H1 (cell line): ENCODE results near the gene KIDINS220. TPM values are rescaled to one million over a fixed set of nuclear protein-coding genes. Genes with fewer than 3 reads are reported as not detected.

Experiments
- SP2 ChIP-seq: IDR thresholded peaks from 2 replicates; pipeline ENCODE4 v1.6.1; 2012; ENCODE audit warnings: mild to moderate bottlenecking, low read length, inconsistent platforms
- TAF1 ChIP-seq: IDR thresholded peaks from 2 replicates; pipeline ENCODE4 v1.6.1; 2011; ENCODE audit warnings: mild to moderate bottlenecking, low read depth, low read length
- polyA plus RNA-seq, 7 experiments: library from polyadenylated mRNA; depleted of rRNA in 3 of 7; stranded (reverse) in 5 of 7; unstranded in 2 of 7; fragments of >200 nt in 5 of 7; fragments of 200-250 nt in 2 of 7; gene quantifications; 1 replicate in 5 of 7; 2 replicates in 1 of 7; 4 replicates in 1 of 7; pipeline versions ENCODE4 v1.2.1 to v1.2.3, GENCODE V29; 2011 to 2013; ENCODE audit warnings: missing spikeins in 2 of 7, mixed read lengths in 2 of 7
- total RNA-seq: library from RNA; stranded (reverse); fragmentation: NEBNext Ultra II Directional; extraction: Animal tissue kit (Norgen Biotek cat#: 25700); gene quantifications from 2 replicates; pipeline ENCODE4 v1.2.1, GENCODE V29; 2021
- TF ChIP-seq, protein P1 (sequence below): IDR thresholded peaks from 2 replicates; pipeline ENCODE4 v1.6.1; 2012; ENCODE audit warnings: low read length, inconsistent platforms

Gene KIDINS220
- total and polyA plus RNA-seq, 2 of the 8 experiments (the other 6 are each of a cell fraction or from before 2014, with no cell fraction given), result 21.2 to 27.1 TPM

DNA sequence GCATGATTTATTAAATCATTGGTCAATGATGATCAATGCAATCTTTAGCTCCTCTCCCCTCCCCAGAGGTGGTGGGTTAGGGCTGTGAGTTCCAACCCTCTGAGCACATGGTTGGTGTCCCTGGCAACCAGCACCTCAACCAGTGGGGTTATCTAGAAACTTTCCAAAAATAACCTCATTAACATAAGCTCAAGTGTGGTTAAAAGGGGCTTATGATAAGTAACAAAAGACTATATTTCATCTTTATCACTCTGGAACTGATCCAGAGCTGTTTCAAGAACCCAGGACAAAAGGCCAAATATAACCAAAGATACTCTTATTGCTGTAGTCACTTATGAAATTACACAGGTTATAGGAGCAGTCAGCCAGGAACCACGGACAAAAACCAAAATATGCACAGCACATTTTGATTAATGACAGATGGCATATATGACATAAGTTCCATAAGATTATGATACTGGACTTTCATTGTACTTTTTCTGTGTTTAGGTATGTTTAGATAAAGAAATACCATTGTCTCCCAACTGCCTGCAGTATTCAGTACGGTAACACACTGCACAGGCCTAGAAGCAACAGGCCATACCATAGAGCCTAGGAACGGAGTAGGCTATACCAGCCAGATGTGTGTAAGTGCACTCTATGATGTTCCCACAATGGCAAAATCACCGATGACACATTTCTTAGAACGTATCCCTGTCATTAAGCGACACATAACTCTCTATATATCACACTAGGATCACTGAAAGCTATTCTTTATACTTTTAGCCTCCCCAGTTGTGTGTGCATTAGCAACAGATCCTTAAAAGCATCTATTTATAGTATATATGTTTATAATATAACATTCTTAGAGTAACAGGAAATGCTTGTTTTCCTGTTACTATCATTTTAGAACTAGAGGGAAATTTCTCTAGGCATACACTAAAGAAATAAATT, 31.9 kb downstream of the KIDINS220 start (continued):
- TF ChIP-seq SP2, result no peak
- TF ChIP-seq, protein P1, sequence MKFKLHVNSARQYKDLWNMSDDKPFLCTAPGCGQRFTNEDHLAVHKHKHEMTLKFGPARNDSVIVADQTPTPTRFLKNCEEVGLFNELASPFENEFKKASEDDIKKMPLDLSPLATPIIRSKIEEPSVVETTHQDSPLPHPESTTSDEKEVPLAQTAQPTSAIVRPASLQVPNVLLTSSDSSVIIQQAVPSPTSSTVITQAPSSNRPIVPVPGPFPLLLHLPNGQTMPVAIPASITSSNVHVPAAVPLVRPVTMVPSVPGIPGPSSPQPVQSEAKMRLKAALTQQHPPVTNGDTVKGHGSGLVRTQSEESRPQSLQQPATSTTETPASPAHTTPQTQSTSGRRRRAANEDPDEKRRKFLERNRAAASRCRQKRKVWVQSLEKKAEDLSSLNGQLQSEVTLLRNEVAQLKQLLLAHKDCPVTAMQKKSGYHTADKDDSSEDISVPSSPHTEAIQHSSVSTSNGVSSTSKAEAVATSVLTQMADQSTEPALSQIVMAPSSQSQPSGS, result no peak
- no peak for TF ChIP-seq TAF1
- TF ChIP-seq, all 59 proteins: peak for 0
